Peyer's patch (tissue), 4 donors: Measurements from ENCODE around the gene ABCB8. TPM values are rescaled to one million over a fixed set of nuclear protein-coding genes. Genes with fewer than 3 reads are reported as not detected.

Experiments used
- DNase-seq, 3 donors: peaks; one replicate each; pipeline ENCODE4 v3.0.0-alpha.2; 2017 to 2019
- H3K27ac ChIP-seq, 4 donors: fragments of 200-600 bp; sonication (generic); one replicate each; pipeline ENCODE4 v1.5.1; 2016 to 2019
- H3K27me3 ChIP-seq, 2 donors: fragments of 200-600 bp; sonication (generic); one replicate each; pipeline ENCODE4 v1.5.1; 2019
- H3K36me3 ChIP-seq, 3 donors: fragments of 200-600 bp; sonication (generic); one replicate each; pipeline ENCODE4 v1.5.1; 2016 to 2019
- H3K4me1 ChIP-seq, 4 donors: fragments of 200-600 bp; sonication (generic); one replicate each; pipeline ENCODE4 v1.5.1; 2016 to 2019
- H3K4me3 ChIP-seq, 4 donors: fragments of 200-600 bp; sonication (generic); 1 replicate in 3 of 4; 2 replicates in 1 of 4; pipeline ENCODE4 v1.5.1; 2016 to 2019; ENCODE audit warnings: mild to moderate bottlenecking in 1 of 4
- H3K9me3 ChIP-seq, 4 donors: fragments of 200-600 bp; sonication (generic); one replicate each; pipeline ENCODE4 v1.5.1; 2016 to 2019; ENCODE audit warnings: mild to moderate bottlenecking in 1 of 4
- POLR2A ChIP-seq, 2 donors: fragments of 450-650 bp; IDR thresholded peaks; one replicate each; pipeline ENCODE4 v1.5.1; 2017; ENCODE audit warnings: antibody characterized with exemption in 2 of 2, mild to moderate bottlenecking in 2 of 2, moderate library complexity in 2 of 2
- total RNA-seq, 4 donors: library from RNA; depleted of rRNA; stranded (reverse); fragments of >200 nt; gene quantifications; one replicate each; pipeline ENCODE4 v1.1.0, GENCODE V29; 2016
- TF ChIP-seq, protein P1 (sequence below), 6 experiments: fragments of 450-650 bp in 4 of 6; fragments of 200-600 bp in 2 of 6; sonication (generic) in 1 of 6; IDR thresholded peaks; one replicate each; pipeline ENCODE4 v1.5.1; 2017 to 2019; ENCODE audit warnings: antibody characterized with exemption in 6 of 6, mild to moderate bottlenecking in 3 of 6, moderate library complexity in 1 of 6

Gene ABCB8
- total RNA-seq, 4 donors from 2014 or later = 23.1 to 79.7 (median 42.7) TPM

- Histone ChIP-seq H3K4me1 (peaks cover 0 to 31% (median 0%) of the 10 kb centered on the region in 4 donors), H3K27me3 (no peaks in the 10 kb centered on the region), H3K9me3 (no peaks in the 10 kb centered on the region), H3K4me3 (no peak overlapping the region), H3K27ac (no peak overlapping the region), H3K36me3 (peaks cover 0 to 5% (median 0%) of the 10 kb centered on the region in 3 donors)
- DNase-seq = no peak
- TF ChIP-seq, protein P1, sequence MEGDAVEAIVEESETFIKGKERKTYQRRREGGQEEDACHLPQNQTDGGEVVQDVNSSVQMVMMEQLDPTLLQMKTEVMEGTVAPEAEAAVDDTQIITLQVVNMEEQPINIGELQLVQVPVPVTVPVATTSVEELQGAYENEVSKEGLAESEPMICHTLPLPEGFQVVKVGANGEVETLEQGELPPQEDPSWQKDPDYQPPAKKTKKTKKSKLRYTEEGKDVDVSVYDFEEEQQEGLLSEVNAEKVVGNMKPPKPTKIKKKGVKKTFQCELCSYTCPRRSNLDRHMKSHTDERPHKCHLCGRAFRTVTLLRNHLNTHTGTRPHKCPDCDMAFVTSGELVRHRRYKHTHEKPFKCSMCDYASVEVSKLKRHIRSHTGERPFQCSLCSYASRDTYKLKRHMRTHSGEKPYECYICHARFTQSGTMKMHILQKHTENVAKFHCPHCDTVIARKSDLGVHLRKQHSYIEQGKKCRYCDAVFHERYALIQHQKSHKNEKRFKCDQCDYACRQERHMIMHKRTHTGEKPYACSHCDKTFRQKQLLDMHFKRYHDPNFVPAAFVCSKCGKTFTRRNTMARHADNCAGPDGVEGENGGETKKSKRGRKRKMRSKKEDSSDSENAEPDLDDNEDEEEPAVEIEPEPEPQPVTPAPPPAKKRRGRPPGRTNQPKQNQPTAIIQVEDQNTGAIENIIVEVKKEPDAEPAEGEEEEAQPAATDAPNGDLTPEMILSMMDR (IDR thresholded peaks at IDR 0.05) = no peak
- no peak for TF ChIP-seq POLR2A (IDR thresholded peaks at IDR 0.05)
These were observed 65.5 kb downstream of the ABCB8 start for GRCh38 chr7:151093748-151094147.

DNA sequence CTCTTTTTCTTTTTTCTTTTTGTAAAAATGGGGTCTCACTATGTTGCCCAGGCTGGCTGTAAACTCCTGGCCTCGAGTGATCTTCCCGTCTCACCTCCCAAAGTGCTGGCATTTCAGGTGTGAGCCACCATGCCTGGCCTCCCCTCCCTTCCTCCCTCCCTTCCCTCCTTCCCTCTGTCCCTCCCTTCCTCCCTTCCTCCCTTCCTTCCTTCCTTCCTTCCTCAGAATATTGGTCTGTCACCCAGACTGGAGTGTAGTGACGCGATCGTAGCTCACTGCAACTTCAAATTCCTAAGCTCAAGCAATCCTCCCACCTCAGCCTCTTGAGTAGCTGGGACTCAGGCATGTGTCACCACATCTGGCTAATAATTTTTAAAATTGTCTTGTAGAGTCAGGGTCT lies 66.4 kb downstream of the ABCB8 start:
- DNase-seq = no peak
- H3K27me3 ChIP-seq = no peaks in the 10 kb centered on the region
- H3K4me3 ChIP-seq = no peak overlapping the region
- peaks cover 0 to 24% (median 0%) of the 10 kb centered on the region in 4 donors for H3K4me1 ChIP-seq
- H3K9me3 ChIP-seq = no peaks in the 10 kb centered on the region
- TF ChIP-seq, protein P1 (IDR thresholded peaks at IDR 0.05) = no peak
- no peak for TF ChIP-seq POLR2A (IDR thresholded peaks at IDR 0.05)
- H3K36me3 ChIP-seq = peaks cover 0 to 5% (median 0%) of the 10 kb centered on the region in 3 donors
- H3K27ac ChIP-seq = no peak overlapping the region

DNA sequence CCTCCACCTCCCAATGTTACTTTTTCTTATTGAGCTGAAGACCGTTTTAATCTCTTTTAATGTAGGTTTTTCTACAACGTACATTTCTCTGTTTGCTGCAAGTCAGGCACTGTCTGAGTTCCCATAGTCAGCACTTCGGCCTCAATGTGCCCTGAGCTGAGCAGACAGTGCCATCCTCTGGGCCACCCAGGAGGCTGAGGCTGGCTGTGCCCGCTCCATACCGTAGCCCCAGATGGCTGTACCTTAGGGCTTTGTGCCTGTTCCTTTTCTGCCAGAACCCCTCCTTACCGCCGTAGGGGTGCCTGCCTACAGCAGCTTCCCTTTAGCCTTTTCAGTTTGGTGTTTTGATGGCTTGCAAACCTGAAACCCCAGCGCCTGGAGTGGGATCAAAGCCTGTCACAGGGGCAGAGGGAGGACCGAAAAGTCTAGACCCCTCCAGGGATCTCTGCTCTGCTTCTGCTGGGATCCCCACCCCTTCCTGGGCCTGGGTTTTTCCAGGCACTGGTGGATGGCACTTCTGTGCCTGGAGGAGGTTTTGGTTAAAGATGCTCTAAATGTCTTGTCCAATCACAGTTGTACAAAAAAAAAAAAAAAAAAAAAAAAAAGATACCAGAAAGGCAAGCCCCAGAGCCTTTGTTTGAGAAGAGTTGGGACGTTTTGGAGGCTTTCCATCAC lies 67.0 kb downstream of the ABCB8 start:
- peaks cover 0 to 24% (median 0%) of the 10 kb centered on the region in 4 donors for H3K4me1 ChIP-seq
- no peak overlapping the region for H3K27ac ChIP-seq
- no peak for TF ChIP-seq POLR2A (IDR thresholded peaks at IDR 0.05)
- TF ChIP-seq, protein P1 (IDR thresholded peaks at IDR 0.05) = no peak
- no peak for DNase-seq
- no peak overlapping the region for H3K4me3 ChIP-seq
- peaks cover 0 to 5% (median 0%) of the 10 kb centered on the region in 3 donors for H3K36me3 ChIP-seq
- no peaks in the 10 kb centered on the region for H3K9me3 ChIP-seq
- H3K27me3 ChIP-seq = no peaks in the 10 kb centered on the region

- TF ChIP-seq, protein P1 (IDR thresholded peaks at IDR 0.05) = no peak
- no peak for TF ChIP-seq POLR2A (IDR thresholded peaks at IDR 0.05)
- Histone ChIP-seq H3K4me3 (no peak overlapping the region), H3K36me3 (peaks cover 0 to 5% (median 0%) of the 10 kb centered on the region in 3 donors), H3K9me3 (no peaks in the 10 kb centered on the region), H3K27ac (no peak overlapping the region), H3K4me1 (peaks cover 0 to 20% (median 0%) of the 10 kb centered on the region in 4 donors), H3K27me3 (no peaks in the 10 kb centered on the region)
- DNase-seq = no peak
These were observed 67.7 kb downstream of the ABCB8 start for GRCh38 chr7:151095828-151096475.

Other genes starting within 250 kb of the ABCB8 start
- 100 to 1,000 TPM in 3 of 4 donors, 10 to 100 TPM in 1; 93.3 to 394 (median 300) TPM for gene TMEM176B, start 228.1 kb upstream of the ABCB8 start, total RNA-seq
- gene TMEM176A, start 227.7 kb upstream of the ABCB8 start, total RNA-seq = 100 to 1,000 TPM in 3 of 4 donors, 10 to 100 TPM in 1; 88.3 to 338 (median 232) TPM
- gene AOC1, start 175.9 kb upstream of the ABCB8 start, total RNA-seq = 1,000 to 10,000 TPM in 2 of 4 donors, 100 to 1,000 TPM in 1, 1 to 10 TPM in 1; 9.1 to 1,314 (median 833) TPM
- 1 to 10 TPM; 2.4 to 8.5 (median 3.4) TPM for gene KCNH2, start 50.1 kb upstream of the ABCB8 start, total RNA-seq
- 10 to 100 TPM in 1 of 4 donors, 1 to 10 TPM in 3; 1.2 to 18.2 (median 5.4) TPM for gene NOS3, start 37.4 kb upstream of the ABCB8 start, total RNA-seq
- gene ATG9B, start 4.0 kb upstream of the ABCB8 start, total RNA-seq = under 1 TPM in 2 of 4 donors, not detected in 2; 0.27 to 0.28 TPM
- gene ASIC3, start 20.1 kb downstream of the ABCB8 start, total RNA-seq = 10 to 100 TPM in 1 of 4 donors, 1 to 10 TPM in 3; 2.5 to 10.7 (median 5.0) TPM
- gene CDK5, start 29.4 kb downstream of the ABCB8 start, total RNA-seq = 10 to 100 TPM in 3 of 4 donors, 1 to 10 TPM in 1; 6.9 to 15.4 (median 13.8) TPM
- gene SLC4A2, start 31.1 kb downstream of the ABCB8 start, total RNA-seq = 100 to 1,000 TPM; 101 to 143 (median 121) TPM
- gene FASTK, start 52.4 kb downstream of the ABCB8 start, total RNA-seq = 100 to 1,000 TPM in 3 of 4 donors, 10 to 100 TPM in 1; 99.0 to 239 (median 158) TPM
- gene TMUB1, start 55.0 kb downstream of the ABCB8 start, total RNA-seq = 100 to 1,000 TPM in 2 of 4 donors, 10 to 100 TPM in 2; 38.0 to 113 (median 100) TPM
- gene AGAP3, start 58.0 kb downstream of the ABCB8 start, total RNA-seq = 100 to 1,000 TPM in 2 of 4 donors, 10 to 100 TPM in 2; 91.6 to 123 (median 101) TPM
- gene GBX1, start 139.2 kb downstream of the ABCB8 start, total RNA-seq = not detected
- not detected for gene ASB10, start 158.8 kb downstream of the ABCB8 start, total RNA-seq
- not detected for gene H2BK1, start 182.0 kb downstream of the ABCB8 start, total RNA-seq
- 10 to 100 TPM; 20.7 to 29.7 (median 26.4) TPM for gene ABCF2, start 198.8 kb downstream of the ABCB8 start, total RNA-seq
- 10 to 100 TPM; 31.4 to 50.2 (median 43.2) TPM for gene CHPF2, start 204.0 kb downstream of the ABCB8 start, total RNA-seq
- 10 to 100 TPM in 3 of 4 donors, 1 to 10 TPM in 1; 1.2 to 61.1 (median 18.3) TPM for gene SMARCD3, start 220.2 kb downstream of the ABCB8 start, total RNA-seq